Dermis blood vessel endothelial cell (primary cell): ENCODE results near the gene THUMPD1. TPM values are rescaled to one million over a fixed set of nuclear protein-coding genes. Genes with fewer than 3 reads are reported as not detected.
"Not testable (repeated sequence)": the region's sequence is repeated elsewhere in the genome, so short reads cannot be mapped to it uniquely, and the experiment has no call there.

ENCODE experiments used
- DNase-seq: peaks from one replicate; pipeline ENCODE4 v3.0.0; 2010
- total RNA-seq: library from RNA; depleted of rRNA; stranded (reverse); fragments of >200 nt; gene quantifications from 2 replicates; pipeline ENCODE4 v1.2.3, GENCODE V29; 2014

The THUMPD1 gene
- total RNA-seq, result 91.6 and 93.1 TPM in 2 replicates

DNA sequence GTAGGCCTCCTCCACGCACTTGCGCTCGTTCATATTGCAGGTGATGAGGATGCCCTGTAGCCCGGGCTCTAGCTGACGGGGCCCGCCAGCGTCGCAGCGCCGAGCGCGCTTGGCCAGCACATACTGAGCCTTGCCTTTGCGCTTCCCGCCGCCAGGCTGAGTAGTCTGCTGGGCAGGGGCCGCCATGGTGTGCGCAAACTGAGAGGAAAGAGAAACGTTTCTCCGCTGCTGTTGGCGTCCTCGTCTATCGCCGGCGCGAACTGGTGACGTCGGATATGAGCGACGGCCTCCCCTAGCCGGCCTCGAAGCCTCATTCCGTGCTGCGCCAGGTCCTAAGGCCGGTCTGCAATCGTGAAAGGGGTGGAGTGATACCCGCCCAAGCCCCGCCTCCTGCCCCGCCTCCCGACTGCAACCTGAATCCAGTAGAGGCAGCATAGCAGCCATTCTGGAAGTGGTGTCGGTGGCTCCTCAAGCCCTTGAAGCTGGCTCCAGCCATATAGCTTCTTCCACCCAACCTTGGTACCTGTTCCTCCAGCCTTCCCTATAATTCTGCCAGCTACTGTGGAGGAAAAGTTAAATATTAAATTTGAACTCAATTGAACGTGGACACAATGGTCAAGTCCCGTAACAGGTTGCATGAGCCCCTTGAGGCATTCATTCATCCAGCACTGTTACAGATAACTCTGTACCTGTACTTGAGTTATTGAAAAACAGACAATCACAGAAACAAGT lies at the start of gene THUMPD1:
Gene THUMPD1 (minus strand): TSS at position 265 of the 732 bp plus-strand sequence. CDS start 79 bp downstream, at position 186.
- DNase-seq, result peak; percentile 97

DNA sequence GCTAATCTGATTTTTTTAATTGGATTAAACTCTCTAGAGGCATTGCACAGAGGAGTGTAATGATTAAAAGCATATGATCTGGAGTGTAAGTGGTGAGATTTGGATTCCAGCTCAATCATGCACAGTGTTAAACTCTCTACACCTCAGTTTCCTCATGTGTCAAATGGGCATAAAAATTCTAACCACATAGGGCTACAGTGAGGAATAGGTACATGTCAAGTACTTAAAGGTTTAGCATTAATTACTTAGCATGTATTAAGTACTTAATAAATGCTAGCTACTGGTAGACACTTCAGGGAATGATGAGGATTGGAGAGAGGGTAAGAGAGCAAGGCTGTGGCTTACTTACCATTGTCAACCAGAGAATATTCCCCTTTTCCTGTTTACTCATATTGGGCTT lies 47.5 kb upstream of the THUMPD1 start:
- no peak for DNase-seq

DNA sequence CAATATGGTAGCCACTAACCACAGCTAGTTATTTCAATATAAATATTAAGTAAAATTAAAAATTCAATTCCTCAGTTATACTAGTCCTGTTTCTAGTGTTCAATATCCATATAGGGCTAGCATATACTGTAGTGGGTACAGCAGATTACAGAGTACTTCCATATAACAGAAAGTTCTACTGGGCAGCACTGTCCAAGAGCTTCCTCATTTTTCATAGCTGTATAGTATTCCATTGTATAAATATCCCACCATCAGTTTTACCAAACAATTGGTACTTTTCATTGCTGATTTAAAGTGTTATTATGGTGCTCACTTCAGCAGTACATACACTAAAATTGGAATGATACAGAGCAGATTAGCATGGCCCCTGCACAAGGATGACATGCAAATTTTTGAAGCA lies 42.6 kb upstream of the THUMPD1 start:
- no peak for DNase-seq

DNA sequence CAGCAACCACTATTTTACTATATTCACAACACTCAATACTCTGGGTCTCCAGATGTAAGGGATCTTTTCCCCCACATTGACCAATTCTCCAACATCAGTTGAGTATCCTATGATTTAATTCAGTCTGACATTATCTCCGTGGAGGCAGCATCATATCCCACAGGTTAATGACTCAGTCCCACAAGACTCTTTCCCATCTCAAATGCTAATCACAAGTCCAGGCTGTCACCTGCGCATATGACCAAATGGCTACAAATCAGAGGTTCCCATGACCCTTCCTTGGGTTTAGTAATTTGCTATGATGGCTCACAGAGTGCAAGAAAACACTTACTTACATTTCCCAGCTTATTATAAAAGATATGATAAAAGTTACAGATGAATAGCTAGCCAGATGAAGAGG lies 40.9 kb upstream of the THUMPD1 start:
- DNase-seq, result no peak

- DNase-seq, result no peak
Observed at GRCh38 chr16:20781697-20782096, 40.1 kb upstream of the THUMPD1 start.

DNA sequence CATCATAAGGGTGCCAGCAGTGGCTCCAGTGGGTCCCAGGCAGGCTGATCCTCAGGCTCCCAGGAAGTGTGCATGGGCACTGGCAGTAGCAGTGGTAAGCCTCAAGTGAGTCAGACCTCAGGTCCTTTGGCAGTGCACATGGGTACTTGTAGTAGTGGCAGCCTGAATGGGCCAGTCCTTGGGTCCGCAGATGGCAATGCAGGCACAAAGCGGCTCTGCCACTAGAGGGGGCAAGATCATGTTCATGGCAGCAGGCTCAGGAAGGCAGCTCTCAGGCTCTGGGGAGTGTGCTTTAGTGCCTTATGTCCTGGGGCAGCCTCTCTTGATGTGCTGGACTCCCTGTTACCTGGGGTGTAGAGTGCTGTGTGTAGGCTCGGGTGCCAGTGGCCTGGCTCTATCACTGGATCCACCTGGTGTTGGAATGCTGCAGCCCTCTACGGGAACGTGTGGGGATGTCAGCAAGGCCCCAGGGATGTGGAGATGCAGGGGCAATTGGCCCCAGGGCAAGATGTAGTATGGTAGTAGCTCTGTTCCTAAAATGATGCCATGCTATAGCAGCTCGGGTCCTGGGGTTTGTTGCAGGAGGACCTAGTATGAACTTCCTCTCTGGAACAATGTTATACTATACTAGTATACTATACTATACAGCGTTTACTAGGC lies 33.2 kb upstream of the THUMPD1 start:
- DNase-seq, result peak; percentile 85

GRCh38 chr16:20773679-20774078 lies 32.1 kb upstream of the THUMPD1 start:
- no peak for DNase-seq

DNA sequence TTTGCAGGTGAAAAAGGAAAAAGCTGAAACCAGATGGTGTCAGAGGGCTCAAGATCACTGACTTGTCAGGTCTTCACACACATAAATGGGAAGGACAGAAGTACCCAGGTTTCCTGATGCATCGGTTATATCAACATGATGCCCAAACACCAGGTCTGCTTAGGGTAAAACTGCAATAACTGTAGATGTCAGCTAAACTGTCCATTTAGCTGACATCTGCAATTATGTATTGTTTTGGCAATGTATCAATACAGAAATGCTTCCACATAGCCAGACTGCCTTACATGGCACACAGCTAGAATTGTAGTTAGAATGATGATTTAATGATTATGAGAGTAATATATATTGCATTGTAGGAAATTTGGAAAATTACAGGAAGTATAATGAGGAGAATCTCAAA lies 27.2 kb upstream of the THUMPD1 start:
- DNase-seq, result no peak

DNA sequence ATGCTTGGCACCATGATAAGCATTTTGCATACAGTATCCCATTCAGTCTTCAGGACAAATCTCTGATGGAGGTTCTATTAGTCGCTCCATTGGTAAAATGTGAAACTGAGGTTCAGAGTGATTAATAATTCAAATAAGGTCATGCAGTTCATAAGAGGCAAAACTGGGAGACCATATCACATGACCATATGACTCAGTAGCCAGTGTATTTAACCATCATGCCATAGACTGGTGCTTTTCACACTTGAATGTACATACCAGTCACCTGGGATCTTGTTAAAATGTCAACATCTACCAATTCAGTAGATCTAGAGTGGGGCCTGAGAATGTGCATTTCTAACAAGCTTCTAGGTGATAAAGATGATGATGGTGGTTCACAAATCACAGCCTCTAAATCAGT lies 26.5 kb upstream of the THUMPD1 start:
- no peak for DNase-seq

DNA sequence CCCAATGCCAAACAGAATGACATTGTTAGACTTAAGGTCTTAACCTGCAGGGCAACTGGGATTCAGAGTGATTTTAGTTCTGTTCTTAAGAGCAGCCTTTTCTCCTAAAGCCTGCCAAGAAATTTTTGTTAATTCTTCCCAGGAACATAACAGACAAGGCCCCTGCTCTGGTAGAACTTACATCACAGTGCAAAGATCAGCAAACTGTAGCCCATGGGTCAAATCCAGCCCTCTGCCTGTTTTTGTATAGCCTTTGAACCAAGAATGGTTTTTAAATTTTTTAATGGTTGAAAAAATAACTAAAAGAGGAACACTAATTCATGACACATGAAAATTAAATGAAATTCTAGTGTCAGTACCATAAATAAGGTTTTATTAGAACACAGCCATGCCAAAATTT lies 26.0 kb upstream of the THUMPD1 start:
- no peak for DNase-seq

DNA sequence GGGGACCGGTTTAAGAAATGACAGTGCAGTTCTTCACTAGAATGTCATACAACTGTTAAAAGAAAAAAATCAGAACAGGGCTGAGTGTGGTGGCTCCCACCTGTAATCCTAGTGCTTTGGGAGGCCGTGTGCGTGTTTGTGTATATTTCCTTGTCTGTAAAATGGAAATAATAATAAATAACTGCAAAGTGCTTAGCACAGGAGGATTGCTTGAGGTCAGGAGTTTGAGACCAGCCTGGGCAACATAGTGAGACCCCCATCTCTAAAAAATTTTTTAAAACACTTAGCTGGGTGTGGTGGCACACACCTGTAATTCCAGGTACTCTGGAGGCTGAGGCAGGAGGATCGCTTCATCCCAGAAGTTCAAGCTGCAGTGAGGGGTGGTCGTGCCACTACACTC lies 24.7 kb upstream of the THUMPD1 start:
- DNase-seq, result no peak

DNA sequence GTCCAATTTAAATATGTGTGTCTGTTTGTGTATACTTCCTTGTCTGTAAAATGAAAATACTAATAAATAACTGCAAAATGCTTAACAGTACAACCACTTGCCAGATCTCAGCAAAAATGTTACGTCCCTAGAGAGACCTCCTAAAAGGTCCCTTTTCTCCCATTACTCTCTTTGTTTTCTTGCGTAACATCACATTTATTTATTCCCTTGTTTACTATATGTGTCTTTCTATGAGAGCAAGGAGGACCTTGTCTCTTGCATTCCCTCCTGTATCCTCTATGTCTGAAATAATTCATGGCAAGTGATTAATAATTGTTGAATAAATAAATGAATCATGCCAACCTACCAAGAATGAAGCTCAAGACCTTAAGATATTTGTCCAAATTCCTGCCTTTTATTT lies 24.1 kb upstream of the THUMPD1 start:
- DNase-seq, result no peak

GRCh38 chr16:20764448-20764847 lies 22.8 kb upstream of the THUMPD1 start:
- DNase-seq, result not testable (repeated sequence)

DNA sequence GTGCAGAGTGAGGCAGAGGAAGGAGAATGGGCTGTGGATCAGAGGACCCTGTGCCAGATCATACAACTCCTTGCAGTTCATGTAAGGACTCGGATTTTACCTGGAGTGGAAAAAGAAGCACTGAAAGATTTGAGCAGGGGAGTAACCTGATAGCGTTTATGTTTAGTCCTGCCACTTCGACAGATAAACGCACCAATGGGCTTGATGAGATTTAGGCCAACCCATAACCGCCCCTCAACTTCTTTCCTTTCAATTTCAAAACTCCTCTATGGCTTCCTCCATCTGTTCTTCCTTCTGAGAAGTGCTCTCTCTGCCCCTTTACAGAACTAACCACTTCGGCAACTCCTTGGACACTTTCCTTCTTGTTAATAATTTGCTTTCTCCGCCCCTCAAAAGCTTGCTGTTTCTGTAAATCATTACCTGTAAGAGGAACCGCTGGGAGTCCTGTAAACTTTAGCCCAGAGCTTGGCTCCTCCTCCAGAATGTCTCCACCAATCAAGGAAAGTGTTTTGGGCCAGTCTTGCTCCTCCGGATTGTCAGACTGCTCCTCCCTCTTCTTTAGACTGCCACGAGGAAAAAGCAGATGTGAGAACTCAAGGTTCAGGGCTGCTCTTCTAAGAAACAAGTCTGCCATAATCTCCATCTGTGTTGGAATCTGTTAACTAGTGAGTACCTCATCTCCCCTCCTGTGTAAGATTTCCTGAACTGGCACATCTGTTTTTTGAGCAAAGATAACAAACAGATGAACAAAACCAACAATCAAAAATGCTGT lies 22.0 kb upstream of the THUMPD1 start, which contains the start of gene ACSM3:
Gene ACSM3 (plus strand): TSS at position 554 of the 772 bp plus-strand sequence. CDS start 6,021 bp downstream, outside the sequence.
- peak; percentile 39 for DNase-seq

DNA sequence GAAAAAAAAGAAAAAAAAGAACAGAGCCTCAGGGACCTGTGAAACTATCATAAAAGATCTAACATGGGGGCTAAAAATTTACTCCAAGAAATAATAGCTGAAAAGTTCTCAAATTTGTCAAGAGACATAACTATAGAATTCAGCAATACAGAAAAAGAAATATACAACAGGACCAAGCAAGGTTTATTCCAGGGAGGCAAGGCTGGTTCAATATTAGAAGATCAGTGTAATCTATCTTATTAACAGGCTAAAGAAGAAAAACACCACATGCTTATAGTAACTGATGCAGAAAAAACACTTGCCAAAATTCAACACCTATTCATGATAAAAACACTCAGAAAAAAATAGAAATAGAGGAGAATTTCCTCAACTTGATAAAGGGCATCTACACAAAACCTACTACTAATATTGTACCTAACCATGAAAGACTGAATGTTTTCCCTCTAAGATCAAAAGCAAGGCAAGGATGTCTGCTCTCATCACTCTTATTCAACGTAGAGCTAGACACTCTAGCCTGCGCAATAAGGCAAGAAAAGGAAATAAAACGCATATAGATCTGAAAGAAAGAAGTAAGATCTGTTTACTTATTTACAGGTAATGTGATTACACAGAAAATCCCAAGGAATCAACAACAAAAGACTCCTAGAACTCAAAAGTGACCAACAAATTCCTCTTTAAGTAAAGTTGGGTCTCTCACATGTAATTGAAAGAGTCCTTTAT lies 20.9 kb upstream of the THUMPD1 start:
- no peak for DNase-seq

DNA sequence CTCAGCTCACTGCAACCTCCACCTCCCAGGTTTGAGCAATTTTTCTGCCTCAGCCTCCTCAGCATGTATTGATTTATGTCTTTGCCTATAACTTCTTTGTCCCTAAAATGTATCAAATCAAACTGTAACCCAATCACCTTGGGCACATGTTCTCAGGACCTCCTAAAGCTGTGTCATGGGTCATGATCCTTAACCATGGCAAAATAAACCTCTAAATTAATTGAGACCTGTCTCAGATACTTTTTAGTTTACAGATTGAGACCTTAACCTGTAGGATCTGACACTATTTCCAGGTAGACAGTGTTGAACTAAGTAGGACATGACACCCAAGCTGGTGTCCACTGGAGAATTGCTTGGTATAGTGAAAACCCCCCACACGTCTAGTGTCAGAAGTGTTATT lies 19.6 kb upstream of the THUMPD1 start:
- no peak for DNase-seq

DNA sequence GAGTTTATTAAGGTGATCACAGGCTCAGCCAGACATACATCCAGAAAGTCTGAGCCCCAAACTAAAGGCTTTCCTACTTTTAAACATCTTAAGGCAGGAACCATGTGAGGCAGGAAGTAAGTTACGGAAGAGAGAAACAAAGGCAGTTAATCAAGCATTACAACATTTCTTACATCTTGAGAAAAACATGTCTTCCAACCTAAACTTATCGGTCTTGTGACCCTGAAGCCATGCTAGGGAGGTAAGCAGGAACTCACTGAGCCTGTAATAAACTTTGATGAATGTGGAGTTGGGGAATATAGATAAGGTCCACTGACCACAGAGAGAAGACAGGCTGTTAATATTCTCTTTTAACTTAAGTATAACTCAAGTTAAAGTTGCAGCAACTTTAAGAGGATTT lies 18.7 kb upstream of the THUMPD1 start:
- DNase-seq, result no peak

GRCh38 chr16:20755799-20756198 lies 14.2 kb upstream of the THUMPD1 start:
- DNase-seq, result not testable (repeated sequence)

- no peak for DNase-seq
Observed at GRCh38 chr16:20755238-20755637, 13.6 kb upstream of the THUMPD1 start.

GRCh38 chr16:20753727-20754126 lies 12.1 kb upstream of the THUMPD1 start:
- DNase-seq, result no peak

- no peak for DNase-seq
Observed at GRCh38 chr16:20750558-20750957, 8.9 kb upstream of the THUMPD1 start.

- no peak for DNase-seq
Observed at GRCh38 chr16:20749474-20749873, 7.9 kb upstream of the THUMPD1 start.
